Heart right ventricle (tissue), 16 donors: ENCODE results near the gene NAGS. TPM values are rescaled to one million over a fixed set of nuclear protein-coding genes. Genes with fewer than 3 reads are reported as not detected.
"Not testable (repeated sequence)": the region's sequence is repeated elsewhere in the genome, so short reads cannot be mapped to it uniquely, and the experiment has no call there.

Experiments
- ATAC-seq, 8 donors: fragments of 200-7000 bp; cut with Tn5 transposase; one replicate each; pipeline ENCODE4 v1.9.1; 2020; ENCODE audit warnings: mild to moderate bottlenecking in 8 of 8, moderate library complexity in 8 of 8, moderate number of reproducible peaks in 1 of 8
- DNase-seq, 2 donors: peaks; one replicate each; pipeline ENCODE4 v3.0.0-alpha.2; 2020
- H3K27ac ChIP-seq, 10 donors: fragments of 200-600 bp; sonication (generic) in 2 of 10; one replicate each; pipeline versions ENCODE4 v1.5.0 to v1.8.0; 2020 to 2022; ENCODE audit warnings: mild to moderate bottlenecking in 3 of 10
- H3K27me3 ChIP-seq, 7 donors: fragments of 200-600 bp; one replicate each; pipeline ENCODE4 v1.8.0; 2021 to 2022; ENCODE audit warnings: mild to moderate bottlenecking in 2 of 7
- H3K36me3 ChIP-seq, 9 donors: fragments of 200-600 bp; sonication (generic) in 1 of 9; one replicate each; pipeline versions ENCODE4 v1.5.0 to v1.8.0; 2020 to 2022; ENCODE audit warnings: mild to moderate bottlenecking in 2 of 9
- H3K4me1 ChIP-seq, 9 donors: fragments of 200-600 bp; sonication (generic) in 1 of 9; one replicate each; pipeline versions ENCODE4 v1.5.0 to v1.8.0; 2020 to 2022; ENCODE audit warnings: mild to moderate bottlenecking in 4 of 9
- H3K4me3 ChIP-seq, 10 donors: fragments of 200-600 bp; sonication (generic) in 2 of 10; one replicate each; pipeline versions ENCODE4 v1.5.0 to v1.8.0; 2020 to 2022; ENCODE audit warnings: mild to moderate bottlenecking in 7 of 10, moderate library complexity in 2 of 10
- H3K9me3 ChIP-seq, 11 donors: fragments of 200-600 bp in 10 of 11; sonication (generic) in 2 of 11; one replicate each; pipeline versions ENCODE4 v1.5.0 to v1.8.0; 2013 to 2022; ENCODE audit warnings: mild to moderate bottlenecking in 2 of 11, control low read depth in 1 of 11, moderate library complexity in 1 of 11
- CTCF ChIP-seq, 9 donors: fragments of 200-600 bp; sonication (generic) in 2 of 9; IDR thresholded peaks; one replicate each; pipeline versions ENCODE4 v1.5.0 to v1.8.0; 2021 to 2022; ENCODE audit warnings: antibody characterized with exemption in 9 of 9, mild to moderate bottlenecking in 5 of 9, moderate library complexity in 1 of 9
- WGBS, 2 donors: extraction: QIAGEN DNeasy Blood & Tissue Kit; methylation state at CpG; one replicate each; pipeline ENCODE4 v1.1.7; 2013; ENCODE audit warnings: inconsistent platforms in 1 of 2; 5-methylcytosine and 5-hydroxymethylcytosine counted together
- intact Hi-C, 10 donors: fragments of 100-400 bp; cut with DNase I; formaldehyde crosslinking; loops; one replicate each; pipeline versions ENCODE4 v1.11.1 to v1.14.2; 2022
- polyA plus RNA-seq, 2 donors: library from polyadenylated mRNA; stranded (reverse); fragments of 200-250 nt; gene quantifications; one replicate each; pipeline ENCODE4 v1.2.3, GENCODE V29; 2013
- total RNA-seq, 10 donors: library from RNA; stranded (reverse); fragmentation: NEBNext Ultra II Directional in 3 of 10; extraction: Animal tissue kit (Norgen Biotek cat#: 25700) in 3 of 10; gene quantifications; one replicate each; pipeline versions ENCODE4 v1.2.1 to v1.2.4, GENCODE V29; 2021 to 2023
- donor health status: Arrhythmogenic right ventricular cardiomyopathy.
- donor health status: ischemic (EF 13 %, LVEDD 7.1; RV severe dilation, severe dysfunction).
- donor health status: healthy with polysubstance abuse.
- donor health status: DM: no; HTN: yes; CAD: no.
- donor health status: DM: no; HTN: no; CAD: no.
- donor health status: ischemic (EF 25% LVEDD 6.9; RV normal size, moderate dysfunction).
- donor health status: ischemic (EF 25% LVEDD 5.7; RV mildly dilated, moderate dysfunction).
- donor health status: healthy.
- donor health status: DM: yes; HTN: yes; CAD: no.
- donor health status: Ischemic cardiomyopathy.
- donor health status: ischemic (EF 35%, LVEDD 5.7; RV mildly dilated, moderate dysfunction).
- donor health status: nonischemic (EF 11% LVEDD 7.7; RV severe dilation, severe dysfunction).
- donor health status: DM: yes; HTN: yes; CAD: no.
- donor health status: PGD.
- donor health status: ischemic (EF 29% LVEDD 5.4; RV normal size, mild dysfunction).
- donor health status: nonischemic (EF 23%, LVEDD 6.1; RV moderate dilation, normal function).

NAGS gene
- total and polyA plus RNA-seq, 12 donors: 0.30 to 0.86 (median 0.53) TPM

- no peaks in the 10 kb centered on the region for H3K27me3 ChIP-seq
- DNase-seq (no peak), ATAC-seq (no peak)
- H3K9me3 ChIP-seq: no peaks in the 10 kb centered on the region
- intact Hi-C loops: loop anchor here in 6 of 10 donors (5.0 to 10.0 kb wide), 4 partner anchors 37 to 102 kb away; partner anchors contain the start of gene PPY (in 3 of the 6)
- H3K4me3 ChIP-seq: no peak overlapping the region
- WGBS, 2 donors: 68 to 71% methylated on average over 1 of the region's 1 CpG
- H3K36me3 ChIP-seq: peaks cover 0 to 36% (median 3%) of the 10 kb centered on the region in 9 donors
- peak overlapping the region in 5 of 10 donors; percentile 46 to 71 (median 53) for H3K27ac ChIP-seq
- TF ChIP-seq CTCF (IDR thresholded peaks at IDR 0.05): no peak
- H3K4me1 ChIP-seq: peaks cover 2 to 50% (median 34%) of the 10 kb centered on the region in 9 donors
These were observed 39.6 kb downstream of the NAGS start for GRCh38 chr17:44044071-44044470.

- intact Hi-C loops: loop anchor here in 2 of 10 donors (10.0 kb wide), 1 partner anchor 101 kb away; the partner anchor contains the start of gene PPY (in 2 of the 2)
- Histone ChIP-seq H3K4me1 (peaks cover 2 to 39% (median 25%) of the 10 kb centered on the region in 9 donors), H3K27me3 (no peaks in the 10 kb centered on the region), H3K4me3 (no peak overlapping the region), H3K27ac (no peak overlapping the region), H3K9me3 (no peaks in the 10 kb centered on the region), H3K36me3 (peaks cover 0 to 43% (median 7%) of the 10 kb centered on the region in 9 donors)
- WGBS, 2 donors: 93 to 95% methylated on average over 4 of the region's 4 CpGs
- no peak for ATAC-seq
- no peak for TF ChIP-seq CTCF (IDR thresholded peaks at IDR 0.05)
- DNase-seq: no peak
These were observed 41.1 kb downstream of the NAGS start for GRCh38 chr17:44045486-44045885.

GRCh38 chr17:44046893-44047292 lies 42.5 kb downstream of the NAGS start:
- ATAC-seq, DNase-seq, H3K27me3 ChIP-seq, H3K9me3 ChIP-seq, H3K4me3 ChIP-seq, H3K27ac ChIP-seq: not testable (repeated sequence)
- Histone ChIP-seq H3K36me3 (peaks cover 0 to 57% (median 17%) of the 10 kb centered on the region in 9 donors), H3K4me1 (peaks cover 0 to 28% (median 17%) of the 10 kb centered on the region in 9 donors)
- 97 to 98% methylated on average over 7 of the region's 7 CpGs for WGBS, 2 donors
- intact Hi-C loops: loop anchor here in 2 of 10 donors (10.0 kb wide), 1 partner anchor 102 kb away; the partner anchor contains the start of gene PPY (in 2 of the 2)

- Histone ChIP-seq H3K9me3 (no peaks in the 10 kb centered on the region), H3K36me3 (peaks cover 0 to 81% (median 26%) of the 10 kb centered on the region in 9 donors), H3K4me1 (peaks cover 5 to 26% (median 16%) of the 10 kb centered on the region in 9 donors), H3K4me3 (no peak overlapping the region), H3K27ac (no peak overlapping the region), H3K27me3 (no peaks in the 10 kb centered on the region)
- no peak for DNase-seq
- intact Hi-C loops: loop anchor here in 2 of 10 donors (10.0 kb wide), 1 partner anchor 105 kb away; the partner anchor contains the start of gene PPY (in 2 of the 2)
- ATAC-seq: no peak
- TF ChIP-seq CTCF (IDR thresholded peaks at IDR 0.05): no peak
- WGBS, 2 donors: 94 to 96% methylated on average over 9 of the region's 9 CpGs
These were observed 45.1 kb downstream of the NAGS start for GRCh38 chr17:44049294-44050060.
